Suprapubic skin (tissue), 4 donors: ENCODE data around the gene INSR. TPM values are rescaled to one million over a fixed set of nuclear protein-coding genes. Genes with fewer than 3 reads are reported as not detected.

ENCODE experiments used
- DNase-seq, 2 donors: peaks; one replicate each; pipeline ENCODE4 v3.0.0-alpha.2; 2019; ENCODE audit warnings: low spot score in 2 of 2
- H3K27ac ChIP-seq: fragments of 200-600 bp; sonication (generic); one replicate; pipeline ENCODE4 v1.5.1; 2019
- H3K27me3 ChIP-seq: fragments of 200-600 bp; sonication (generic); one replicate; pipeline ENCODE4 v1.5.1; 2019
- H3K36me3 ChIP-seq: fragments of 200-600 bp; sonication (generic); one replicate; pipeline ENCODE4 v1.5.1; 2019
- H3K4me1 ChIP-seq: fragments of 200-600 bp; sonication (generic); one replicate; pipeline ENCODE4 v1.5.1; 2019
- H3K4me3 ChIP-seq: fragments of 200-600 bp; sonication (generic); one replicate; pipeline ENCODE4 v1.5.1; 2019; ENCODE audit warnings: mild to moderate bottlenecking
- H3K9me3 ChIP-seq: fragments of 200-600 bp; sonication (generic); one replicate; pipeline ENCODE4 v1.5.1; 2019
- CTCF ChIP-seq, 2 donors: fragments of 200-600 bp in 1 of 2; fragments of 450-650 bp in 1 of 2; sonication (generic) in 1 of 2; IDR thresholded peaks; one replicate each; pipeline ENCODE4 v1.5.1; 2016 to 2019; ENCODE audit warnings: antibody characterized with exemption in 2 of 2, mild to moderate bottlenecking in 1 of 2, moderate library complexity in 1 of 2
- EP300 ChIP-seq: sonication (generic); formaldehyde crosslinking; IDR thresholded peaks from one replicate; pipeline ENCODE4 v1.6.1; 2017; ENCODE audit warnings: antibody characterized with exemption
- POLR2A ChIP-seq, 2 donors: fragments of 450-650 bp; IDR thresholded peaks; one replicate each; pipeline ENCODE4 v1.6.1; 2017; ENCODE audit warnings: antibody characterized with exemption in 2 of 2, mild to moderate bottlenecking in 2 of 2, moderate library complexity in 2 of 2
- POLR2AphosphoS5 ChIP-seq, 3 donors: sonication (generic); formaldehyde crosslinking; IDR thresholded peaks; one replicate each; pipeline ENCODE4 v1.6.1; 2017; ENCODE audit warnings: antibody characterized with exemption in 3 of 3
- WGBS: methylation state at CpG from one replicate; pipeline ENCODE4 v1.1.5; 2018; 5-methylcytosine and 5-hydroxymethylcytosine counted together
- total RNA-seq, 4 donors: library from RNA; depleted of rRNA; stranded (reverse); fragments of >200 nt; gene quantifications; one replicate each; pipeline ENCODE4 v1.1.0, GENCODE V29; 2016

INSR gene
- total RNA-seq, 4 donors from 2014 or later: 51.5 to 173 (median 77.8) TPM

GRCh38 chr19:7172794-7173193 lies 121.4 kb downstream of the INSR start:
- H3K4me3 ChIP-seq: no peak overlapping the region
- no peak for DNase-seq
- no peaks in the 10 kb centered on the region for H3K4me1 ChIP-seq
- no peaks in the 10 kb centered on the region for H3K9me3 ChIP-seq
- H3K27me3 ChIP-seq: no peaks in the 10 kb centered on the region
- peaks cover 51% of the 10 kb centered on the region for H3K36me3 ChIP-seq
- TF ChIP-seq POLR2A (IDR thresholded peaks at IDR 0.05): no peak
- no peak for TF ChIP-seq POLR2AphosphoS5 (IDR thresholded peaks at IDR 0.05)
- TF ChIP-seq CTCF (IDR thresholded peaks at IDR 0.05): no peak
- no peak for TF ChIP-seq EP300
- H3K27ac ChIP-seq: no peak overlapping the region
- 90% methylated on average over 4 of the region's 4 CpGs for WGBS

- TF ChIP-seq POLR2AphosphoS5 (IDR thresholded peaks at IDR 0.05) (no peak), EP300 (no peak), CTCF (IDR thresholded peaks at IDR 0.05) (no peak), POLR2A (IDR thresholded peaks at IDR 0.05) (no peak)
- DNase-seq: no peak
- no peaks in the 10 kb centered on the region for H3K9me3 ChIP-seq
- no peak overlapping the region for H3K27ac ChIP-seq
- no peak overlapping the region for H3K4me3 ChIP-seq
- H3K36me3 ChIP-seq: peaks cover 69% of the 10 kb centered on the region
- H3K4me1 ChIP-seq: no peaks in the 10 kb centered on the region
- H3K27me3 ChIP-seq: no peaks in the 10 kb centered on the region
Measured at GRCh38 chr19:7170983-7171382, 123.2 kb downstream of the INSR start.

- Histone ChIP-seq H3K4me1 (no peaks in the 10 kb centered on the region), H3K27ac (no peak overlapping the region), H3K9me3 (no peaks in the 10 kb centered on the region), H3K27me3 (no peaks in the 10 kb centered on the region), H3K36me3 (peaks cover 76% of the 10 kb centered on the region), H3K4me3 (no peak overlapping the region)
- TF ChIP-seq CTCF (IDR thresholded peaks at IDR 0.05): no peak
- no peak for TF ChIP-seq POLR2A (IDR thresholded peaks at IDR 0.05)
- TF ChIP-seq EP300: no peak
- TF ChIP-seq POLR2AphosphoS5 (IDR thresholded peaks at IDR 0.05): no peak
- 96% methylated on average over 5 of the region's 6 CpGs for WGBS
- no peak for DNase-seq
Measured at GRCh38 chr19:7168941-7169340, 125.3 kb downstream of the INSR start.

GRCh38 chr19:7161292-7161691 lies 132.9 kb downstream of the INSR start:
- Histone ChIP-seq H3K27ac (no peak overlapping the region), H3K36me3 (peaks cover 52% of the 10 kb centered on the region)
- 97% methylated on average over 4 of the region's 4 CpGs for WGBS

More at GRCh38 chr19:7161292-7161691, 132.9 kb downstream of the INSR start:
- TF ChIP-seq POLR2AphosphoS5 (IDR thresholded peaks at IDR 0.05): no peak
- TF ChIP-seq CTCF (IDR thresholded peaks at IDR 0.05): no peak
- TF ChIP-seq EP300: no peak
- TF ChIP-seq POLR2A (IDR thresholded peaks at IDR 0.05): no peak
- Histone ChIP-seq H3K9me3 (no peaks in the 10 kb centered on the region), H3K4me3 (no peak overlapping the region), H3K4me1 (no peaks in the 10 kb centered on the region), H3K27me3 (no peaks in the 10 kb centered on the region)
- DNase-seq: no peak
